ENCODE measurements around the gene KIAA0825.

KIAA0825 gene

GRCh38 chr5:94283093-94283492 lies 335.3 kb downstream of the KIAA0825 start:
- no peak for DNase-seq

GRCh38 chr5:94281236-94281801 lies 337.1 kb downstream of the KIAA0825 start:
- no peak for DNase-seq

DNA sequence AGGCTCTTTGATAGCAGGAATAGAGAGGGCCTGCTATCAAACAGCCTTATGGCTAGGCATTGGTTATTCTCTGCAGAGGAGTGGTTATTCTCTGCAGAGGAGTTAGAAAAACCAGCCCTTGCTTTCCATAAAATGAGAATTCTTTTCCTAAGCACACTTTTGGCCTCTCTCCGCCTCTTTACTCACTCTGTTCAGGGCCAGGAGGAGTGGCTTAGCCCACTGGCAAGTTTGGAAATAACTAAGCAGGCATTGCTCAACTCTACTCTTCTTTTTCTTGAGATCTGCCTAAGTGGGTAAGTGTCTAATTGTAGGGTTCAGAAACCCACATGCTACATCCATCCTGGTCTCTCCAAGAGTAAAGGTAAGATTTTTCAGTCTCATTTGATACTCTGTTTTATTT lies 341.7 kb downstream of the KIAA0825 start:
- DNase-seq, result no peak

GRCh38 chr5:94276048-94276447 lies 342.4 kb downstream of the KIAA0825 start:
- no peak for DNase-seq

DNA sequence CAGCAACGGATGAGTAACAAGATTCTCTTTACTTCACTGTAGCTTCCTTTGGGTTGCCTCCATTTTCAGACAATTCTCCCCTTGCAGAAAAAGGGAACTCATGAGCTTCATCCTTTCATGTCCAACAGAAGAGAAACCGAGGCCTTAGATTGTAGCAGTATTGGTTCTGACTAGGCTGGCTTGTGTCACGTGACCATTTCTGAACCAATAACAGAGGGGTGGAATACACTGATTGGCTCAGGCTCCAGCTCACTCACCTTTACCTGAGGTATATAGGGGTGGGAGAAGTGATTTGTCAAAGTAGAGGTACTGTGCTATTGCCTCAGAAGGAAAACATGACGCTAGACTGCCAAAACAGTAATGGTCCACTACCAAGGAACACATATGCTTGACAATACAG lies 343.7 kb downstream of the KIAA0825 start:
- no peak for DNase-seq

GRCh38 chr5:94268226-94268625 lies 350.2 kb downstream of the KIAA0825 start:
- no peak for DNase-seq

DNA sequence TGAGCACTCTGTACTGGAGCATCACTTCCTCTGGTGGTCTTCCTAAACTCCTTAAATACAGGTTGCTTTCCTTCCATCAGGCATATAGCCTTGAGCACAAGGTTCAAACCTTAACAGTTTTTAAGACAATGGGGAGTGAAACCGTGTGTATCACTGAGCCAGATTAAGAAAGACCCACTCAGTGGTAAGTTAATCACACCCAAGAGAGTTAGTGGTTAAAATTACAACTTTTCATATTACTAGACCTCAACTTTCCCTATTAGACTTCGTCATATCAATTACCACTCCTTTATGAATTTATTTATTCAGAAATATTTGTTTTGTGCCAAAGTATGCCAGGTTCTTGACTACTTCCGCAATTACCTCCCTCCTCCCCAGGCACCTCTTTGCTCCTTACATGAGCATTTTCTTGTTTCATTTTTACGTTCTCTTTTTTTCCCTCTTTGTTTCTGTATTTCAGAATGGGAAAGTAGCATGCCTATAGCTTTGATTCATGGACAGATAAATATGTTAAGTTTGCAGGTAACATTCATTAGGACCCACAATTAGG lies 351.0 kb downstream of the KIAA0825 start:
- DNase-seq, result no peak

DNA sequence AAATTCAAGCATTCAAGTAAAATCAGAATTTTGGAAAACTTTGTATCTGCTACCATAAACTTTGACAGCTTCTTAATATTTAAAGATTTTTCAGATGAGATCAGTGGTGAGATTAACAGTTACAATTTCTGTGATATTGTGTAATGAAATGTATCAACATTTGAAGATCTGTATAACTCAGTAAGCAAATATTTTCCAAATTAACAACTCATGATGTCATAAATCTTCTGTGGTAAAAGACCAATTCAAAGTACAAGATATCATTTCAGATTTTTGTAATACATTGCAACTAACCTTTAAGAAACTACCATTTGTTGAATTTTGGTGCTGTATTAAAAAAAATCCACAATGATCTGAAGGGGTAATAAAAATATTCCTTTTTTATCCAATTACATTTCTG lies 352.2 kb downstream of the KIAA0825 start:
- no peak for DNase-seq

DNA sequence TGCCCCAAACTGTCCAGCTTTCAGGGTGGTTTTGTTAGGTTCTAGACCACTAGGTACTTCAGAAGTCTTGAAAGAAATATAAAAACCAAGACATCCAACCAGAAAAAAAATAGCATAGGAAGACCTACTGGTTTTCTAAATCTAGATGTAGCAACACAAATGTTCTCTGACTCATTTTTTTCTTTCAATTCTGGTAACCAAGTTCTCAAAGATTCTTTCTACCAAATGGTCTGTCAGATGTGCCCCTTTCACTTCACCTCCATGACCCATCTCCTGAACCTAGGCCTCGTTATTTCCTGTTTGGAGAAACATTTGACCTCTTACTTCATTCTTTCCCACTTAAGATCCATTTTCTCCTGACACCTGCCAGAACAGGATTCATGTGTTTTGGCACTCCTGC lies 355.3 kb downstream of the KIAA0825 start:
- no peak for DNase-seq

DNA sequence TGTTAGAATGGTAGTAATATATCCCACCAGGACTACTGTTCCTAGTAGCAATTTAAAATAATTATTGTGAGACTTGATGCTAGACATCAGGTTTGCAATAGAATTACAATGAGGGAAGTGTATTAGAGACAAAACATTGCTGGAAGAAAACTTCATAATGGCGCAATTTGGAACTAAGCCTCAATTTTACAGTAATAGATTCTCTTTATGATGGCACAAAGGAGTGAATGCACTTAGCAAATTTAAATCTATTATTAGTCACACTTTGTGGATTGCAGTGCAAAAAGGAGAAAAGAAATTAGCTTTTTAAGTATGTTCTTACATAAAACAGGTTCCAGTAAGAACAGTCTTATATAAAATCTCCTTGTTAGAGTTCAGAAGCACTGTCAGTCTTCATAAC lies 358.3 kb downstream of the KIAA0825 start:
- DNase-seq, result no peak

DNA sequence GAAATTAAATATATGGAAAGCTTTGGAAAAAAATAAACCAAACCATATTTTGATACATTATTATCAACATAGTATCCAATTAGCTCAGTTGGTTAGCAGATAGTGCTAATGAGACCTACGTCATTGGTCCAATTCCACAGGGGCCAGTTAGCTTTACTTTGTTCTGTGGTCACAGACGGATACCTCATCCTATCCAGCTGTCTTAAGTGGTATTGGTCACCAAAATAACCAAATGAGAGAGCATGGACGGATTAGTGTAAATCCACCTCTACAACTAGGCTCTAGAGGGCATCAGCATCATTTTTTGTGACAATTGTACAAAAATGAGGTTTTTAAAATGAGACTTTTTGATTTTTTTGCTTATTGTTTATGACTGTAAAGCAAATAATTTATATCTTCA lies 364.2 kb downstream of the KIAA0825 start:
- DNase-seq, result no peak

- DNase-seq, result no peak
These were observed 367.4 kb downstream of the KIAA0825 start for GRCh38 chr5:94250985-94251384.

DNA sequence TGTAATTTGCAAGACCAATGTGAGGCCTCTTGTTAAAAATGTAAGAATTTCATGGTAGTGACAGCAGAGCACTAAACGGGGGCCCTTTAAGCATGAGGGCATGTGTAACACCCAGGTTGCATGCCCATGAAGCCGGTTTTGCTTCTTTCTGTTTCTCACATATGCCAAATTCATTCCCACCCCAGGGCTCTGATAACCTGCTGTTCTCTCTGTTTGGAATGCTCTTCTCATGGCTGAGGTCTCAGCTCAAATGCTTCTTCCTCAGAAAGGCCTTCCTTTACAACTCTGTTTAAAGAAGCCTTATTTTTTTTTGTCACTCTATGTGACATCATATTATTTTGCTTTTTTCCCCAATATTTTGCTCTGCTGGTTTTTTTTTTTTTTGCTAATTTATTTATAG lies 369.0 kb downstream of the KIAA0825 start:
- DNase-seq, result no peak

- no peak for DNase-seq
These were observed 370.1 kb downstream of the KIAA0825 start for GRCh38 chr5:94248175-94248875.

- no peak for DNase-seq
These were observed 372.8 kb downstream of the KIAA0825 start for GRCh38 chr5:94245608-94246007.

- no peak for DNase-seq
These were observed 373.5 kb downstream of the KIAA0825 start for GRCh38 chr5:94244921-94245320.

- DNase-seq, result no peak
These were observed 374.8 kb downstream of the KIAA0825 start for GRCh38 chr5:94243612-94244011.

DNA sequence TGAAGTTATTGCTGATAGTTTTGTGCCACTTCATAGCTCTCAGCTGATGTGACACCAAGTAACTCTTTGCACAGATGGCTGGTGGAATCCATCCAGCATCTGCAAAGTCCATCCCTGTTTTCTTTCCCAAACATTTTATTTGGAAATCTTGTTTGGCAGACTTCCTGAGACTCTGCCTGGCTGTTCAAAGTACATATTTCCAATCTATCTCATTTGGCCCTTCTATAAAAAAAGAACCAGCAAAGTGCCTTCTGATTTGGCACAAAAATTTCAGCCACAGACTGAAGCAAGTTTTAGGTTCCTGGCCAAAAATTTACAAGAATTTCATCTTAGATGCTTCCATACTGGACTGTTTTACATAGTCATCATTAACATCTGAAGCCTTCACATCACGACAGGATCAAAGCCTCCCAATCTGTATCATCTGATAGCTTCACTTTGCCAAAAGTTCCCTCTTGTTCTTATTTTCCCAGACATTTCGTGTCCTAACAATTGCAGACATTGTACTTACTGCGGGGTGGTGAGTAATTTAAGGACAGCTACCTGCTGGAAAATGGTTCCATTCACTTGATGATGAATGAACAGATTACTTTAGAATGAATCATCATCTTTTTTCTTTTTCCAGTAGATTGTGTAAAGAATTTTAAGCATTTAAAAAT lies 377.3 kb downstream of the KIAA0825 start:
- no peak for DNase-seq

- no peak for DNase-seq
These were observed 377.8 kb downstream of the KIAA0825 start for GRCh38 chr5:94240596-94240992.

DNA sequence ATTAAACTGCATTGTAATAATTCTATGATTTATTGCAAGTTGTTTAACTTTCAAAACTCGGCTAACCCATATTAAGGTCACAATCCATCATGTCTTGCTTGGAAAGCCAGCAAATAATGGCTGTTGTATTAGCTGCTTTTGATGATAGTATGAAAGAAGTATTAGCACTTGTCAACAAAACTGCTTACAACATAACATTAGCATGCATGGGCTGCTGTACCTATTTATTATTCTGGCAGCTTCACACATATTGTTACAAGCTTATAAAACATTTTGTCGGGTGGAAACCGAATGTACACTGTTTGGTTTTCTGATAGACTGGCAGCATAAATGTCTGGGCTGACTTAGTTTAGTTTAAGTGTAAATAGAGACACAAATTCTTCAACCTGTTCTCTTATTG lies 378.3 kb downstream of the KIAA0825 start:
- DNase-seq, result no peak

DNA sequence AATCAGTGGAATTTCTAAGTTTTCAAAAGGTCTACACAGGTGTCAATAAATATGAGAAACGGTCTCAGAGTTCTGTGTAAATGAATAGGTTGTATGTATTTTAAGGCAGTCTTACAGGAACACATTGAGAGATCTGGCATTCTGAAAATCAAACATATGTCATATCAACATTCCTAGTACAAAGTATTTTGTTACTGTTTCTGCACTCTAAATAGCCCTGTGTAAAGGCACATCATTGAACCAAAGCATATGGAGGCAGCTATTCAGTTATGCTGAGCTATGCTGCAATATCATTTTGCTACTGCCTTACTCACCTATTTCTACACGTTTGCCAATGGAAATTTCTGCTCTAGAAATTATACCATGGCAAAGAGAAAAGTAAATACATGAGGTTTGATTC lies 379.1 kb downstream of the KIAA0825 start:
- no peak for DNase-seq

GRCh38 chr5:94234987-94235386 lies 383.4 kb downstream of the KIAA0825 start:
- DNase-seq, result no peak

DNA sequence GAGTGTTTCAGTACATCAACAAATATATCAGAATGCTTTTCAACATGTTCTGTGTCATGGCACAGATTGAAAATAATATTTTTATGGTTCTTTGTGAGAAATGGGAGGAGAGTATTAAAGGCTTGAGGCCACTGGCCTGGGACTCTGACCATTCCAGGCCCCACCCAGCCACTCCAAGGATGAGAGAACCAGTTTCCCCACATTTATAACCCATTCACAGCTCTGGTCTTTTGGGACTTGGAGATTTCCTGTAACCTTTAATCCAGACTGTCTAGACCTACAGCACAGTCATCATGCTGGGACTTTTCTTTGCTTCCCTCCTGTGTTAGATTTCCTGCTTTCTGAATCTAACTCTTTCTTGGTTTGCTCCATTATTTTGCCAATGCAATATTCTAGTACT lies 389.6 kb downstream of the KIAA0825 start:
- DNase-seq, result no peak

DNA sequence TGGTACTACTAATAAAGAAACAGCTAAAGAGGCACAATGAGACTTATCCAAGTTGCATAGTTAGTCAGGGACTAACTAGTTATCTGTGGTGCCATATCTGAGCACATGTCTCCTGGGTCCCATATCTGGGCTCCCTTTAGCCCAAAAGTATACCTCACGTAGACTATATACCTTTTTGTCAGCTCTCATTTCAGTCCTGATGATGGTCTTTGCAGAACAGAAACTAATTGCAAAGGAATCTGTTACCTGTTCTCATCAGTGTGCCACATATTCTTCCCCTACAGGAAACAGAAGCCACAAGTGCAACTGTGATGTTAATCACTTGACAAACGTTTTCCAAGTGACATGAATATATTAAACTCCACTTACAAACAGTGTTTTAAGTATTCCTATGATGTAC lies 395.2 kb downstream of the KIAA0825 start:
- no peak for DNase-seq
